ENCODE results near the gene KLF16. TPM values are rescaled to one million over a fixed set of nuclear protein-coding genes. Genes with fewer than 3 reads are reported as not detected.

Gene KLF16
- total RNA-seq, 2 donors from 2014 or later = 7.7 to 11.0 TPM

- ATAC-seq (ENCODE audit: insufficient number of reproducible peaks, low FRiP score, low read depth) = no peak
- H3K4me3 ChIP-seq = peak overlapping the region; percentile 93
- H3K27me3 ChIP-seq (replicated peaks; ENCODE audit: insufficient read depth) = no peaks in the 10 kb centered on the region
- peaks cover 24 to 37% of the 10 kb centered on the region in 2 donors for H3K4me1 ChIP-seq (ENCODE audit: control insufficient read depth in 1 of 2, low read depth in 2 of 2)
- H3K9me3 ChIP-seq = no peaks in the 10 kb centered on the region
- no peak for DNase-seq (ENCODE audit: low spot score)
- no peaks in the 10 kb centered on the region for H3K36me3 ChIP-seq
- peak; percentile 76 for TF ChIP-seq CTCF (IDR thresholded peaks at IDR 0.05)
- peak overlapping the region; percentile 68 to 86 for H3K27ac ChIP-seq
Observed at GRCh38 chr19:1864480-1865171, 1.2 kb upstream of the KLF16 start.

DNA sequence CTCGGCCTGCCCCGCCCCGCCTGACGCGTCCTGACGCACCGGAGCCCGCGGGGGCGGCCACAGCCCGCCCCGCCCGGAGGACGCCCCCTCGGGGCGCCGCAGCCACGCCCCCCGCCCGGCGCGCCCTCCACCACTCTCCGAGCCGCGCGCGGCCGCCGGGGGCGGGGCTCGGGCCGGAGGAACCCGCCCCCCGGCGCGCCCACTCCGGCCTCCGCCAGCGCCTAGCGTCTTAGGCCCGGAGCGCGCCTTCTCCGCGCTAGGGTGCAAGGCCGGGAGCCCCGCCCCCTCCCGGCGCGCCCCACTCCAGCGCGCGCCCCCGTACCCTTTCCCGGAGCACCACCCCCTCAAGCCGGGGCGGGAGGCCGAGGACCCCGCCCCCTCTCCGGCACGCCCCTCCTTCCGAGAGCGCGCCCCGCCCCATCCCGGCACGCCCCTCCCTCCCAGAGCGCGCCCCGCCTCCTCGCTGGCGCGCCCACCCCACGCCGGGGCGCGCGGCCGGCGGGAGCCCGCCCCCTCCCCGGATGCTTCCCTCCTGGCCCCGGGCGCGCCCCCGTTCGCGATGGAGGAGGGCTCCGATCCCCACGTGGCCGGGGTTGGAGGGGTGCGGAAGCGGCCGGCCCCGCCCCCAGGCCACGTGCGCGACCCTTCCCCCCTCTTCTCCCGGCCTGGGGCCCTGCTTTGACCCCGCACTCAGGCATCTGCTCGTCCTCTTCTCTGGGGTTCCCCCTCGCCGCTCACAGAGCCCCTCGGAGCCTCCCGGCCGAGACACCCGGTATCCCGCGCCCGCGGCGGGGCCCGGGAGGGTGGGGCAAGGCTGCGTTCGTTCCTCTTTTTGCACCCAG is 480 bp upstream of the KLF16 start:
- Histone ChIP-seq H3K4me3 (peak overlapping the region; percentile 93), H3K27ac (peak overlapping the region; percentile 68 to 86), H3K36me3 (no peaks in the 10 kb centered on the region), H3K9me3 (no peaks in the 10 kb centered on the region), H3K4me1 (ENCODE audit: control insufficient read depth in 1 of 2, low read depth in 2 of 2) (peaks cover 26 to 40% of the 10 kb centered on the region in 2 donors), H3K27me3 (replicated peaks; ENCODE audit: insufficient read depth) (no peaks in the 10 kb centered on the region)
- peak; percentile 70 for DNase-seq (ENCODE audit: low spot score)
- TF ChIP-seq CTCF (IDR thresholded peaks at IDR 0.05) = no peak
- ATAC-seq (ENCODE audit: insufficient number of reproducible peaks, low FRiP score, low read depth) = peak; percentile 62

DNA sequence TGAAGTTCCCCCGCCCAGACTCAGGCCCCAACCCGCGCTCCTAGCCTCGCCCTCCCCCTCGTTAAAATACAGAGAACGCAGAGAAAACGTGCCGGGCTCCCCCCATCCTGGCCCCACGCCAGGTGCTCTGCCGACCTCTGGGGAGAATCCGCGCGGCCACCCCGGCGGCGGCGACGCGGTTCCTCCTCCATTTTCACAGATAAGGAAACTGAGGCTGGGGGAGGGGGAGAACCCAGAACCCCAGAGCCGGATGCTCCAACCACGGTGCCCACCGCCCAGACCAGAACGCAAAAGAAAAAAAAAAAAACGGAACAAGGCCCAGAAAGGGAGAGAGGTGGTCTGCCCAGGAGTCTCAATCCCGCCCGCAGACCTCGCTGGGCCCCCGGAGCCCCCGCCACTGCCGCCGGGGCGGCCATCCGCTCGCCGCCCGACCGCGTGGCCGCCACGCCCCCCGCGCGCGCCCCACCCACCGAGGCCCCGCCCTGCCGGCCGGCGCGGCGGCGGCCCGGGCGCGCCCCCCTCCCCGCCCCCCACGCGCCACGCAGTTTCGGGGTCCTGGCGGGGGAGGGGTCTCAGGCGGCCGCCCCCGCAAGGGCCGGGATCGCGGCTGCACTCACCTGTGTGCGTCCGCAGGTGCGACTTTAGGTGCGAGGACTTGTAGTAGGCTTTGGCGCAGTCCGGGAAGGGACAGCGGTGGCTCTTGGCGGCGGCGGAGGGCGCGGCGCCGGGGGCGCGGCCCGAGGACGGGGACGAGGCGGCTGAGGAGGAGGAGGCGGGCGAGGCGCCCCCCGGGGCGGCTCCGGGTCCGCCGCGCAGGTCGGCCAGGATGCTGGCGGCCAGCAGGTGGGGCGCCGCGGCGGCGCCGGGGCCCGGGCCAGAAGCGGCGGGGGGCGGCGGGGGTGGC is 703 bp downstream of the KLF16 start:
- Histone ChIP-seq H3K27me3 (replicated peaks; ENCODE audit: insufficient read depth) (no peaks in the 10 kb centered on the region), H3K4me1 (ENCODE audit: control insufficient read depth in 1 of 2, low read depth in 2 of 2) (peaks cover 30 to 46% of the 10 kb centered on the region in 2 donors), H3K4me3 (peak overlapping the region; percentile 87), H3K27ac (no peak overlapping the region), H3K36me3 (no peaks in the 10 kb centered on the region), H3K9me3 (no peaks in the 10 kb centered on the region)
- no peak for ATAC-seq (ENCODE audit: insufficient number of reproducible peaks, low FRiP score, low read depth)
- DNase-seq (ENCODE audit: low spot score) = no peak
- no peak for TF ChIP-seq CTCF (IDR thresholded peaks at IDR 0.05)

GRCh38 chr19:1862068-1862423 is 1.3 kb downstream of the KLF16 start:
- DNase-seq (ENCODE audit: low spot score) (no peak), ATAC-seq (ENCODE audit: insufficient number of reproducible peaks, low FRiP score, low read depth) (no peak)
- H3K36me3 ChIP-seq = no peaks in the 10 kb centered on the region
- no peak for TF ChIP-seq CTCF (IDR thresholded peaks at IDR 0.05)
- H3K4me1 ChIP-seq (ENCODE audit: control insufficient read depth in 1 of 2, low read depth in 2 of 2) = peaks cover 35 to 53% of the 10 kb centered on the region in 2 donors
- H3K27me3 ChIP-seq (replicated peaks; ENCODE audit: insufficient read depth) = no peaks in the 10 kb centered on the region
- H3K9me3 ChIP-seq = no peaks in the 10 kb centered on the region
- no peak overlapping the region for H3K27ac ChIP-seq
- peak overlapping the region; percentile 87 for H3K4me3 ChIP-seq

Data from thoracic aorta (tissue), 2 donors.